NOMO-1 treated with dmso at 0.1 percent for 144 hours (cell line): ENCODE results near the gene TMEM86A.

Experiments used
- DNase-seq: peaks from one replicate; lab custom pipeline; 2025; ENCODE audit not compliant: unreplicated experiment; lab: John Stamatoyannopoulos, UW

The TMEM86A gene

GRCh38 chr11:18699848-18700261 is 1.3 kb downstream of the TMEM86A start:
- no peak for DNase-seq

- DNase-seq = no peak
Measured at GRCh38 chr11:18700375-18700774, 1.8 kb downstream of the TMEM86A start.

- no peak for DNase-seq
Measured at GRCh38 chr11:18700872-18701271, 2.3 kb downstream of the TMEM86A start.

- no peak for DNase-seq
Measured at GRCh38 chr11:18701614-18702216, 3.1 kb downstream of the TMEM86A start.

DNA sequence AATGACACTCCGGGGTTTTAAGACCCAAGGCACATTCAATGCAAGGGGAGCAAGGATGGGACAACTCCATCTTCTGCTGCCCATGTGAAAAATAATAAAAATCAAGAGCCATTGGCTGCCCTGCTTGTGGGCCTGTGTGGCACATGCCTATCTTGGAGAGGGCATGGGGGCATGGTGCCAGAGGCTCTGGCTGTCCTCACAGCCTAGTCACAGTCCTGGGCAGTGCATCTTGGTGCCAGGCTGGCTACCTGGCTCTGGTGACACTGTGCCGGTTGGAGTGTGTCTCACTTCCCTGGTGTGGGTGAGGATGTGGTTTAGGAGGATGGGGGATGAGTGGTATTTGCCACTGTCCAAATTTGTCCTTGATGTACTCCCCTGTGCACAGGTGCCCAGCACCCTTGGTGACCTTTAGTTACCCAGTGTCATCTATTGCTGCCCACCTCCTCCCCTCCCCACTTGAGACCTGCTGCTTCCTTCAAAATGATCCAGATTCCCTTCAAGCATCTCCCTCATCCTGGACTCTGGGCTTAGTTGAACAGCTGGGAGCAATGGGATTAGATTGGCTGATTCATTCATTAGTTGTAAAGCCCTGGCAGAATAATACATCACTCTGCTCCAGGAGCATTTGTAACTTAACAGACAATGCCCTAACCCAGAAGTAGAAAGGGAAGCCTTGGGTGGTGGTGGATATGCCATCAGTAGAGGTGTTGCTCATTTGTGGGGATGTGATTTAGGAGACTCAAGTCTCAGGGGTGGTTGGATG is 4.6 kb downstream of the TMEM86A start:
- DNase-seq = no peak

- no peak for DNase-seq
Measured at GRCh38 chr11:18704045-18704645, 5.6 kb downstream of the TMEM86A start.

DNA sequence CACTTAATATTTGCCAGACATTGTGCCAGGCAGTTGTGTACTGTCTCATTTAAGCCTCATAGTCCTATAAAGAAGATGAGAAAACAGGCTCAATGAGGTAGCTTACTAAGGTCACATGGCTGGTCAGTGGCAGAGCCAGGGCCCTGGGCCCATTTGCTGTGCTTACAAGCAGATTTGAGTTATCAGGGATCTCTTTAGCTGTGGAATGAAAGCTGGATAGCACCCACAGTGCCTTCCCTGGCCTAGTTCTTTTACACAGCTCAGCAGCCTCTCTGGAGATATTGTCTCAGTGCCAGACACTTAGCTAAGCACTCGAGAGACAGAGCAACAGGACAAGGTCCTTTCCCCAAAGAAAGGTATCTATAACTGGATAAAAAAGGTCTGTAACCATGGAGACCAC is 6.1 kb downstream of the TMEM86A start:
- DNase-seq = no peak

DNA sequence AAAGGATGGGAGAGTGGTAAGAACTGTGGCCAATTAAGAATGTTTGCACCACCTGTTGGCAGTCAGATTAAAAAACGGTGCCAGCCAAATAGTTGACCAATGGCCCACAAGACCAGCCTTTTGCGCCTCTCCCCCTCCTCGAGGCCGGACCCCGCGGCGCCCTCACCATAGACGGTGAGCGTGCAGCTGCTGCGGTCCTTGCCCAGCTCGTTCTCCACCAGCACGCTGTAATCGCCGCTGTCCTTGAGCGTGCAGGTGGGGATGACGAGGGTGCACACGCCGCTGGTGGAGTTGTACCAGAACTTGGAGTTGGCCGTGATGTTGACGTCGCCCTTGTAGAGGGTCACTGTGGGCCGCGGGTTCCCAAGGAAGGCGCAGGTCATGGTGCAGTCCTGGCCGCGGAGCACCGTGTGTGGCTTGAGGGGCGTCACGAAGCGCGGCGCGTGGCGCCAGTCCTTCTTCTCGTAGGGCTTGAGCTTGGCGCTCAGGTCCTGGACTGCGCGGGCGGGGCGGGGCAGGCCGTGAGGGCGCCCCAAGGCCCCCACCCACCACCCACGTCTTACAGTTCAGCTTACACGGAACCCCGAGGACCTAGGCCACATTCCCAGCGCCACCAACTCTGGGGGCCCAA is 7.2 kb downstream of the TMEM86A start:
- DNase-seq = no peak

- no peak for DNase-seq
Measured at GRCh38 chr11:18706330-18707243, 8.0 kb downstream of the TMEM86A start.

- DNase-seq = no peak
Measured at GRCh38 chr11:18707811-18708340, 9.3 kb downstream of the TMEM86A start.

DNA sequence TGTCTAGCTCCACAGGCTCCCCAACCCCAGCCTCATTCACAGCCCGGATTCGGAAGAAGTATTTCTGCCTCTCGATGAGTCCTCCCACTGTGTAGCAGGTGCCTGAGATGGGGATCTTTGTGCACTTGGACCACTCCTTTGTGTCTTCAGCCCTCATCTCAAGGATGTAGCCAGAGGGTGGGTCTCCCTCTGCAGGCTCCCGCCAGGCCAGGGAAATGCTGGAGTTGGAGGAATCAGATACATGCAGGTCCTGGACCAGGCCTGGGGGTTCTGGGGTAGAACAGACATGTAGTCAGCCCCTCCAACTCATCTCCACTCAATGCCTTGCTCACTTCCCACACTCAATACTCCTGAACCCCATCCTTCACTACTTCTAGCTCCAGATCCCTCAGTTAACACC is 10.8 kb downstream of the TMEM86A start:
- no peak for DNase-seq

GRCh38 chr11:18710545-18710944 is 12.0 kb downstream of the TMEM86A start:
- DNase-seq = no peak

DNA sequence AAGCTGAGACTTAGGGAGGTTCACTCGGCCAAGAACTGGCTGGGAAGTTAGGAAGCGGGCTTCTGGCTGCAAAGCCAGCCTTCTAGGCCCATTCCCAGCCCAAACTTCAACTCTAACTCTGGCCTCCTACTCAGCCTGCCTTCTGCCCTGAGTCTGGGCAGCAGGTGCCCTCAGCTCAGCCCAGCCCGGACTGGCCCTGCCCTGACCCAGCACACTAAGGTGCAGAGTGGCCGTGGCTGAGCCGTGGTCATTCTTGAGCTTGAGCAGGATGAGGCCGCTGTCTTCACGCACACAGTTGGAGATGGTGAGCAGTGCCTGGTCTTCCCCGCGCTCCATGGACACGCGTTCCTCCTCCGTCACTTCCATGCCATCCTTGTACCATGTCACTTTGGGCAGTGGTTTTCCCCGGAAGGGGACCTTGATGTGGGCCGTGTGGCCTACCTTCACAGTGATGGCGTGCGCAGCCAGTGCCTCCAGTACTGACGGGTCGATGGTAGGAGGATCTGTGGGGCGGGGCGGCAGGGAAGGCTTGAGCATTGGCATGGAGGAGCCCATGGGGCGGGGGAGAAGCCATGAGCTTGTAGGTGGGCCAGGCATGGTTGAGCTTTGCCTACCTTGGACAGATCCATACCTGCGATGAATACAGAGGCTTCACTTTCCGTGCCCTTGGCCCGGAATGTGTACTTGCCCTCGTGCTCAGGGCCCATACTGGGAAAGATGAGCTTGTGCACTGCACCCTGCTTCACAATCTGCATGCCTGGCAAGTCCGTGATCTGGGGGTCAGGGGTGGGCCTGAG is 15.3 kb downstream of the TMEM86A start:
- DNase-seq = no peak

DNA sequence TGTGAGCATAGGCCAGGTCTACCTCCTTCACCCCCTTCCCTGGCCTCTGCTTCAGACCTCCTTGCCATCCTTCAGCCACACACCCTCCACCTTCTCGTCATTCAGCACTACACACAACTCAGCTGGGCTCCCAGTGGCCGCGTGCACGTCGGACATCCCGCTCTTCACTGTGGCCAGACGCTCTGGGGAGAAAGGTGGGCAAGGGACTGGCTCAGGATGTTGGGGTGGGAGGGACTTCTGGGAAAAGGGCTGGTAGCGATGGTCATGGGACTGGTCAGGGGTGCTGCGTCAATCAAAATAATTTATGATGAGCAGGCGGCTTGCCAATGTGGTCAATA is 15.8 kb downstream of the TMEM86A start:
- DNase-seq = no peak

DNA sequence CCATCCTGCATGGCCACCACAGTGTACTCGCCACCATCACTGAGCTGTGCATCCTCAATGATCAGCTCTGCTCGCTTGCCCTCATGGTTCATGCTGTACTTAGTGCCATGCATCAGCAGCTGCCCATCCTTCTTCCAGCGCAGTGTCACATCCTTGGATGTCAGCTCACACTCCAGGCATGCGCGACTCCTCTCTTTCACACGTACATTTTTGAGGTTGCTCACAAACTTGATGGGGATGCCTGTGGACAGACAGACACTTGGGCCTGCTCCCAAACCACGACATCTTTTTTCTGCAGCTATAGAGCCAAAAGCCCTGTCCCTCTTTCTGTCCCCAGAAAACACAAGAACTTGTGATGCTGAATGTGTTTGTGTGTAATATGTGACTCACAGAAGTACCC is 16.9 kb downstream of the TMEM86A start:
- no peak for DNase-seq

DNA sequence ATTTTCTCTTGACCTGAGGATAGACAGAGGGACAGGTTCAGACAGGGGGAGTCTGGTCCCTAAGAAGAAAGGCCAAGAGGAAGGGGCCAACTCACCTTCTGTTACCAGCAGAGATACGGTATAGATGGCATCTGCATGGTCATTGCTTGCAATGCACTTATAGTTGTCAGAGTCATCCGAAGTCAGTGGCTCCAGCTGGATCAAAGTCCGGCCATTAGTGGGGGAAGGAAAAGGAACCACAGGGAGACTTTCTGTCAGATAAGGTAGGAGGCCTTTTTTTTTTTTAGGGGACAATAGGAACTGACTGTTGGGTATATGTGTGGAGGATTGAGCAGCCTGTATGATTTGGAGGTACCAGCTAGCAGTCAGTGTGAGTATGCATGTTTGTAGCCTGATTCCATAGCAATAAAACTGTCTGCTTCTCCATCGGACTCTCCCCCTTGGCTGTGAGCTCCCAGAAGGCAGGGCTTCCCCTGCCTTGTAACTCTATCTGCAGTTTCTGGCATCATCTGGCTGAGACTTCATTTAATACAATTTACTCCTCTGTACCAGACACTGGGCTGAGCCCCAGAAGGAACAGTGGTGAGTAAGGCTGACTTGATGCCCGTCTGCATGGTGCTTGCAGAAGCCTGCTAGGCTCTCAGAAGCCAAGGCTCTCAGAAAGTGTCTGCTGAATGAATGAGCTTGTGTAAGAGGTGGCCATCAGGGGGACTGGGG is 21.7 kb downstream of the TMEM86A start:
- DNase-seq = no peak

DNA sequence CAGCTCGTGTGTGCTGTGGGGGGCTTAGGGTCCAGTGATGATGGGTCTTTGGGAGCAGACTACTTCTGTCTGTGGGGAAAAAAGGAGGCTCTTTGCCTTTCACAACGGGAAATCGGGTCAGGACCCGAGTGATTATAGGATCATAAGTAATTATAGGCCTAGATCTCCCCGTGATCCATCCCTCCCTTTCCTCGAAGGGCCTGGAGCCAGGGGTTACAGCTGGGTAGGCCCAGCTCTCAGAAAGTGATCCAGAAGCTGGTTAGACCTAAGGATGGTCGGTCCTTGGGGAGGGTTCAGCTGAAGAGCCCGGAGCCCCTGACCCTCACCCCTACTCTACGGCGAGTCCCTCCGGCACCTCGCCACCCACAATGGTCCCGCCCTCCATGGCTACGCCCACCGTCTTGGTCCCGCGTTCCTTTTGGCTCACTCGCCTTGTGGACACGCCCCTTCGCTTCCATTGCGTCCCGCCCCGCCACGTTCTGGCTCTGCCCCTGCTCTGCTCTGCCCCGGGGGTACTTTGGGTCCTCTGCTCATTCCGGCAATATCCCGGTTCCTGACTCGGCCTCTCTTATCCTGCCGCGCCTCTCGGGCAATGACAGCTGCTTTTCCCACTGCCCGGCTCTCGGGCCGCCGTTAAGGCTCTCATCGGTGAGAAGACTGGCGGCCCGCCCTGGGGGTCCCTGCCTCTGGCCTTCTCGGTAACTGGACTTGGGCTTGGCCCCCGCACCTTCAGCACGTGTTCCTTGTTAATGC is 22.4 kb downstream of the TMEM86A start:
- no peak for DNase-seq

GRCh38 chr11:18721561-18722292 is 23.1 kb downstream of the TMEM86A start:
- DNase-seq = peak; percentile 52
